ENCODE data around the gene AGAP3.

- TF ChIP-seq, protein P1, sequence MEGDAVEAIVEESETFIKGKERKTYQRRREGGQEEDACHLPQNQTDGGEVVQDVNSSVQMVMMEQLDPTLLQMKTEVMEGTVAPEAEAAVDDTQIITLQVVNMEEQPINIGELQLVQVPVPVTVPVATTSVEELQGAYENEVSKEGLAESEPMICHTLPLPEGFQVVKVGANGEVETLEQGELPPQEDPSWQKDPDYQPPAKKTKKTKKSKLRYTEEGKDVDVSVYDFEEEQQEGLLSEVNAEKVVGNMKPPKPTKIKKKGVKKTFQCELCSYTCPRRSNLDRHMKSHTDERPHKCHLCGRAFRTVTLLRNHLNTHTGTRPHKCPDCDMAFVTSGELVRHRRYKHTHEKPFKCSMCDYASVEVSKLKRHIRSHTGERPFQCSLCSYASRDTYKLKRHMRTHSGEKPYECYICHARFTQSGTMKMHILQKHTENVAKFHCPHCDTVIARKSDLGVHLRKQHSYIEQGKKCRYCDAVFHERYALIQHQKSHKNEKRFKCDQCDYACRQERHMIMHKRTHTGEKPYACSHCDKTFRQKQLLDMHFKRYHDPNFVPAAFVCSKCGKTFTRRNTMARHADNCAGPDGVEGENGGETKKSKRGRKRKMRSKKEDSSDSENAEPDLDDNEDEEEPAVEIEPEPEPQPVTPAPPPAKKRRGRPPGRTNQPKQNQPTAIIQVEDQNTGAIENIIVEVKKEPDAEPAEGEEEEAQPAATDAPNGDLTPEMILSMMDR (IDR thresholded peaks at IDR 0.05; ENCODE audit: low read depth, low read length): no peak
- no peak for TF ChIP-seq POLR2A (IDR thresholded peaks at IDR 0.05; ENCODE audit: extremely low read depth, insufficient read length)
Observed at GRCh38 chr7:151188252-151188542, 101.9 kb downstream of the AGAP3 start.
